Sigmoid colon (tissue), 7 donors: Measurements from ENCODE around the gene USH2A. TPM values are rescaled to one million over a fixed set of nuclear protein-coding genes. Genes with fewer than 3 reads are reported as not detected.

Experiments used
- DNase-seq: peaks from one replicate; pipeline ENCODE4 v3.0.0-alpha.2; 2019
- H3K27ac ChIP-seq, 4 donors: fragments of 200-600 bp; sonication (generic); one replicate each; pipeline ENCODE4 v1.5.1; 2016 to 2019; ENCODE audit warnings: mild to moderate bottlenecking in 1 of 4
- H3K27me3 ChIP-seq, 3 donors: fragments of 200-600 bp; sonication (generic); one replicate each; pipeline ENCODE4 v1.5.1; 2019; ENCODE audit warnings: mild to moderate bottlenecking in 1 of 3
- H3K36me3 ChIP-seq, 4 donors: fragments of 200-600 bp; sonication (generic); one replicate each; pipeline ENCODE4 v1.5.1; 2016 to 2019
- H3K4me1 ChIP-seq, 4 donors: fragments of 200-600 bp; sonication (generic); one replicate each; pipeline ENCODE4 v1.5.1; 2017 to 2019
- H3K4me3 ChIP-seq, 4 donors: fragments of 200-600 bp; sonication (generic); one replicate each; pipeline ENCODE4 v1.5.1; 2017 to 2019; ENCODE audit warnings: mild to moderate bottlenecking in 2 of 4, moderate library complexity in 1 of 4
- H3K9me3 ChIP-seq, 4 donors: fragments of 200-600 bp in 3 of 4; sonication (generic) in 3 of 4; one replicate each; pipeline versions ENCODE4 v1.5.1 to v1.6.1; 2013 to 2019
- EP300 ChIP-seq, 4 donors: sonication (generic); formaldehyde crosslinking; IDR thresholded peaks; one replicate each; pipeline ENCODE4 v1.6.1; 2017; ENCODE audit warnings: antibody characterized with exemption in 4 of 4
- POLR2A ChIP-seq, 2 donors: fragments of 450-650 bp; IDR thresholded peaks; one replicate each; pipeline ENCODE4 v1.6.1; 2016; ENCODE audit warnings: antibody characterized with exemption in 2 of 2, mild to moderate bottlenecking in 2 of 2, moderate library complexity in 2 of 2
- POLR2AphosphoS5 ChIP-seq, 4 donors: sonication (generic); formaldehyde crosslinking; IDR thresholded peaks; one replicate each; pipeline ENCODE4 v1.6.1; 2017; ENCODE audit warnings: antibody characterized with exemption in 4 of 4
- WGBS, 2 donors: extraction: QIAGEN DNeasy Blood & Tissue Kit; methylation state at CpG; one replicate each; pipeline ENCODE4 v1.1.7; 2013; 5-methylcytosine and 5-hydroxymethylcytosine counted together
- intact Hi-C: fragments of 100-400 bp; cut with DNase I; formaldehyde crosslinking; loops from one replicate; pipeline ENCODE4 v1.15.1; 2023
- polyA plus RNA-seq, 3 donors: library from polyadenylated mRNA; stranded (reverse); fragments of 200-250 nt; gene quantifications; one replicate each; pipeline ENCODE4 v1.2.3, GENCODE V29; 2013
- total RNA-seq, 4 donors: library from RNA; depleted of rRNA; stranded (reverse); fragments of >200 nt; gene quantifications; one replicate each; pipeline ENCODE4 v1.1.0, GENCODE V29; 2016
- TF ChIP-seq, protein P1 (sequence below), 4 experiments: fragments of 450-650 bp in 3 of 4; fragments of 200-600 bp in 1 of 4; IDR thresholded peaks; one replicate each; pipeline ENCODE4 v1.5.1; 2016 to 2019; ENCODE audit warnings: antibody characterized with exemption in 4 of 4, mild to moderate bottlenecking in 3 of 4, moderate library complexity in 2 of 4
- donor health status: healthy with polysubstance abuse.
- donor health status: Bipolar disorder and iron deficiency.
- donor health status: healthy.

The USH2A gene
- total and polyA plus RNA-seq, 7 donors = under 0.01 TPM; not detected in 6

- TF ChIP-seq, protein P1, sequence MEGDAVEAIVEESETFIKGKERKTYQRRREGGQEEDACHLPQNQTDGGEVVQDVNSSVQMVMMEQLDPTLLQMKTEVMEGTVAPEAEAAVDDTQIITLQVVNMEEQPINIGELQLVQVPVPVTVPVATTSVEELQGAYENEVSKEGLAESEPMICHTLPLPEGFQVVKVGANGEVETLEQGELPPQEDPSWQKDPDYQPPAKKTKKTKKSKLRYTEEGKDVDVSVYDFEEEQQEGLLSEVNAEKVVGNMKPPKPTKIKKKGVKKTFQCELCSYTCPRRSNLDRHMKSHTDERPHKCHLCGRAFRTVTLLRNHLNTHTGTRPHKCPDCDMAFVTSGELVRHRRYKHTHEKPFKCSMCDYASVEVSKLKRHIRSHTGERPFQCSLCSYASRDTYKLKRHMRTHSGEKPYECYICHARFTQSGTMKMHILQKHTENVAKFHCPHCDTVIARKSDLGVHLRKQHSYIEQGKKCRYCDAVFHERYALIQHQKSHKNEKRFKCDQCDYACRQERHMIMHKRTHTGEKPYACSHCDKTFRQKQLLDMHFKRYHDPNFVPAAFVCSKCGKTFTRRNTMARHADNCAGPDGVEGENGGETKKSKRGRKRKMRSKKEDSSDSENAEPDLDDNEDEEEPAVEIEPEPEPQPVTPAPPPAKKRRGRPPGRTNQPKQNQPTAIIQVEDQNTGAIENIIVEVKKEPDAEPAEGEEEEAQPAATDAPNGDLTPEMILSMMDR (IDR thresholded peaks at IDR 0.05) = no peak
- TF ChIP-seq POLR2A (IDR thresholded peaks at IDR 0.05) = no peak
- no peak for TF ChIP-seq POLR2AphosphoS5 (IDR thresholded peaks at IDR 0.05)
- no peak for TF ChIP-seq EP300 (IDR thresholded peaks at IDR 0.05)
- Histone ChIP-seq H3K36me3 (no peaks in the 10 kb centered on the region), H3K9me3 (no peaks in the 10 kb centered on the region), H3K4me1 (no peaks in the 10 kb centered on the region), H3K27ac (no peak overlapping the region), H3K4me3 (no peak overlapping the region), H3K27me3 (no peaks in the 10 kb centered on the region)
- 47 to 77% methylated on average over 4 of the region's 4 CpGs for WGBS, 2 donors
- intact Hi-C loops = no loop called here
- DNase-seq = no peak
Measured at GRCh38 chr1:215717677-215718426, 705.4 kb downstream of the USH2A start.

DNA sequence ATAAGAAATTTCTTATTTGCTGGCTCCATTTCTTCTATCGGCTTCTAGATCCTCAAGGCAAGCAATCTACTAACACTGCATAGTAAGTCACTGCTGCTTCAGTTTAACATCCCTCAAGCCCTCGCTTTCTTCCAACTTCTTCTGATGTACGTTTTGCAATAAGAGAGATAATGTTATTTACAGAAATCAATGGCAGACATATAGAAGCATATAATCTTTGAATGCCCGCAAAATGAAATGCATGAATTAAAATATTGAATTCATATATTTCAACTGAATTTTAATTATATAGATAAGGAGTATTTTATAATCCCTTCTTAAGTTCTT, 712.4 kb downstream of the USH2A start:
- Histone ChIP-seq H3K27ac (no peak overlapping the region), H3K9me3 (no peaks in the 10 kb centered on the region), H3K4me3 (no peak overlapping the region), H3K4me1 (no peaks in the 10 kb centered on the region), H3K36me3 (no peaks in the 10 kb centered on the region), H3K27me3 (no peaks in the 10 kb centered on the region)
- 78 to 80% methylated on average over 4 of the region's 4 CpGs for WGBS, 2 donors
- DNase-seq = no peak
- TF ChIP-seq, protein P1 (IDR thresholded peaks at IDR 0.05) = no peak
- no peak for TF ChIP-seq POLR2AphosphoS5 (IDR thresholded peaks at IDR 0.05)
- no peak for TF ChIP-seq POLR2A (IDR thresholded peaks at IDR 0.05)
- TF ChIP-seq EP300 (IDR thresholded peaks at IDR 0.05) = no peak
- intact Hi-C loops = no loop called here

GRCh38 chr1:215710036-215710898, 713.0 kb downstream of the USH2A start:
- Histone ChIP-seq H3K4me3 (no peak overlapping the region), H3K36me3 (no peaks in the 10 kb centered on the region), H3K9me3 (no peaks in the 10 kb centered on the region), H3K27ac (no peak overlapping the region), H3K4me1 (no peaks in the 10 kb centered on the region), H3K27me3 (no peaks in the 10 kb centered on the region)
- TF ChIP-seq, protein P1 (IDR thresholded peaks at IDR 0.05) = no peak
- TF ChIP-seq EP300 (IDR thresholded peaks at IDR 0.05) (no peak), POLR2AphosphoS5 (IDR thresholded peaks at IDR 0.05) (no peak), POLR2A (IDR thresholded peaks at IDR 0.05) (no peak)
- WGBS, 2 donors = 26 to 32% methylated on average over 8 of the region's 8 CpGs
- intact Hi-C loops = no loop called here
- DNase-seq = no peak

DNA sequence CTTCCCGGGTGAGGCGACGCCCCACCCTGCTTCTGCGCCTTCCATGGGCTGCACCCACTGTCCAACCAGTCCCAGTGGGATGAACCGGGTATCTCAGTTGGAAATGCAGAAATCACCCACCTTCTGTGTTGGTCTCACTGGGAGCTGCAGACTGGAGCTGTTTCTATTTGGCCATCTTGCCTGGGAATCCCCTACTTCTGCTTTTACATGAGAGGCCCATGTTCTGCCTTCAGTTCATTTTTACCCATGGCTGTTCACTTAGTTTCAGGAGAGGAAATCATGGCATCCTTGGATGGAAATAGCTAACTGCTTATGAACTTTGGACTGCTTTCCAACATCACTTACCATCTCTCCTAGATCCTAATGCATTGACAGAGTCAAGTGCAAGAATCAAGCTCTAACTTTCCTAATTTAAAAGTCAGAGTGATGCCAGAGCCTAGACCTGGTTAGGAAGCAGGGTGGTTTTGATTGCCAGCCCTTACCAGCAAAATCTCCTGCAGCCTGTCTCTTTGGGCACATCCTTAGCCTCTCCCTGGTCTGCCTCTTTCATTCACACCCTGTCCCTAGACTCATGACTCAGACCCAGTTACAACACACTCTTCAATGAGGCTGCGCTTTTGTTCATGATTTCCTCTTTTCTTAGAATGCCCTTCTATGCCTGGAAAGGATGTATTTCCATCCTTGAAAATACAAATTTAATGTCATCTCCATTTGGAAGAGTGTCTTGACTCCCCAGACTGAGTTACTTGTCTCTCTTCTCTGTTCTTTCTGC, 719.0 kb downstream of the USH2A start:
- intact Hi-C loops = no loop called here
- DNase-seq = no peak
- Histone ChIP-seq H3K4me1 (no peaks in the 10 kb centered on the region), H3K9me3 (no peaks in the 10 kb centered on the region), H3K27me3 (no peaks in the 10 kb centered on the region), H3K27ac (no peak overlapping the region), H3K4me3 (no peak overlapping the region), H3K36me3 (no peaks in the 10 kb centered on the region)
- WGBS, 2 donors = 84% methylated on average over 6 of the region's 6 CpGs
- TF ChIP-seq POLR2AphosphoS5 (IDR thresholded peaks at IDR 0.05) (no peak), EP300 (IDR thresholded peaks at IDR 0.05) (no peak), POLR2A (IDR thresholded peaks at IDR 0.05) (no peak)
- TF ChIP-seq, protein P1 (IDR thresholded peaks at IDR 0.05) = no peak
